H1 (cell line): ENCODE measurements around the gene APC2. TPM values are rescaled to one million over a fixed set of nuclear protein-coding genes. Genes with fewer than 3 reads are reported as not detected.
A peak's percentile ranks its signal among the peaks of the same experiment; 100 is the strongest.

ENCODE experiments used
- CTCF ChIA-PET: fragments of 300-600 bp; sonication (Branson Sonifier 250); formaldehyde crosslinking; loops from one replicate; lab custom pipeline; 2021; ENCODE audit not compliant: partially characterized antibody; lab: Charles Lee
- POLR2A ChIA-PET: fragments of 300-600 bp; sonication (Branson Sonifier 250); formaldehyde crosslinking; loops from one replicate; lab custom pipeline; 2021; ENCODE audit warnings: inconsistent platforms; ENCODE audit not compliant: partially characterized antibody; lab: Charles Lee
- DNase-seq, 2 experiments: peaks; one replicate each; pipeline versions ENCODE4 v3.0.0 to v3.0.0-alpha.2; 2010 to 2022; ENCODE audit warnings: low spot score in 2 of 2, low read depth in 1 of 2, mixed read lengths in 1 of 2
- FAIRE-seq: peaks from 2 replicates; lab custom pipeline; 2011; peaks lifted over from hg19 to GRCh38; lab: Jason Lieb, UNC
- H2AFZ ChIP-seq: 2 replicates; pipeline ENCODE4 v1.8.1; 2012; ENCODE audit warnings: low read length, inconsistent platforms
- H2AK5ac ChIP-seq: 2 replicates; pipeline ENCODE4 v1.6.1; 2013; ENCODE audit warnings: low read depth, low read length
- H2BK120ac ChIP-seq: replicated peaks from 2 replicates; pipeline ENCODE3; 2013; ENCODE audit warnings: low read depth, low read length, inconsistent platforms
- H2BK12ac ChIP-seq: 2 replicates; pipeline ENCODE4 v1.6.1; 2013; ENCODE audit warnings: low read depth, low read length
- H2BK15ac ChIP-seq: 2 replicates; pipeline ENCODE4 v1.6.1; 2013; ENCODE audit warnings: low read length
- H2BK20ac ChIP-seq: 2 replicates; pipeline ENCODE4 v1.6.1; 2013; ENCODE audit warnings: low read length
- H2BK5ac ChIP-seq: 2 replicates; pipeline ENCODE4 v1.6.1; 2013; ENCODE audit warnings: low read depth, low read length
- H3K14ac ChIP-seq: 2 replicates; pipeline ENCODE4 v1.6.1; 2013; ENCODE audit warnings: inconsistent platforms; ENCODE audit not compliant: insufficient read length
- H3K18ac ChIP-seq: 2 replicates; pipeline ENCODE4 v1.6.1; 2013; ENCODE audit warnings: low read length; ENCODE audit errors: extremely low read depth
- H3K23ac ChIP-seq: 2 replicates; pipeline ENCODE4 v1.6.1; 2013; ENCODE audit warnings: inconsistent platforms; ENCODE audit not compliant: insufficient read length
- H3K23me2 ChIP-seq: 2 replicates; pipeline ENCODE4 v1.6.1; 2013; ENCODE audit warnings: low read depth, low read length
- H3K27ac ChIP-seq: 2 replicates; pipeline ENCODE4 v1.6.1; 2011; ENCODE audit warnings: low read depth, low read length, inconsistent platforms
- H3K27me3 ChIP-seq, 4 experiments: replicated peaks in 1 of 4; 1 replicate in 1 of 4; 2 replicates in 3 of 4; pipeline versions ENCODE4 v1.6.1 to v1.8.1; 2011 to 2013; ENCODE audit warnings: low read length in 3 of 4, mild to moderate bottlenecking in 3 of 4, inconsistent platforms in 2 of 4, mixed read lengths in 2 of 4, moderate library complexity in 1 of 4; ENCODE audit not compliant: control insufficient read depth in 3 of 4, insufficient read depth in 3 of 4; ENCODE audit errors: extremely low read depth in 1 of 4
- H3K36me3 ChIP-seq, 4 experiments: 2 replicates each; pipeline versions ENCODE4 v1.6.1 to v1.8.1; 2011 to 2013; ENCODE audit warnings: mild to moderate bottlenecking in 4 of 4, low read length in 3 of 4, moderate library complexity in 2 of 4, control low read depth in 1 of 4, inconsistent platforms in 1 of 4; ENCODE audit not compliant: insufficient read depth in 4 of 4, control insufficient read depth in 2 of 4
- H3K4ac ChIP-seq: replicated peaks from 2 replicates; pipeline ENCODE3; 2013; ENCODE audit warnings: low read length, low read depth, mixed read lengths, inconsistent platforms; ENCODE audit not compliant: insufficient read length
- H3K4me1 ChIP-seq, 4 experiments: replicated peaks in 1 of 4; 1 replicate in 1 of 4; 2 replicates in 3 of 4; pipeline versions ENCODE4 v1.6.1 to v1.8.1; 2011 to 2013; ENCODE audit warnings: low read length in 3 of 4, inconsistent platforms in 2 of 4, mixed read lengths in 1 of 4; ENCODE audit not compliant: insufficient read depth in 4 of 4, control insufficient read depth in 3 of 4
- H3K4me2 ChIP-seq, 2 experiments: 2 replicates each; pipeline versions ENCODE4 v1.6.1 to v1.8.1; 2011 to 2013; ENCODE audit warnings: low read depth in 2 of 2, low read length in 2 of 2, control low read depth in 1 of 2, inconsistent platforms in 1 of 2, mild to moderate bottlenecking in 1 of 2; ENCODE audit not compliant: insufficient read depth in 1 of 2
- H3K4me3 ChIP-seq, 4 experiments: fragments of 200-600, 300-600 bp in 1 of 4; sonication (generic), shearing (Covaris generic), sonication (Bioruptor Twin) in 1 of 4; 2 replicates each; pipeline versions ENCODE4 v1.5.1 to v1.8.1; 2011 to 2016; ENCODE audit warnings: low read length in 4 of 4, low read depth in 3 of 4, control low read depth in 2 of 4, inconsistent platforms in 2 of 4, mild to moderate bottlenecking in 2 of 4, mixed read lengths in 1 of 4, moderate library complexity in 1 of 4; ENCODE audit not compliant: insufficient read depth in 2 of 4; ENCODE audit errors: extremely low read depth in 1 of 4
- H3K56ac ChIP-seq: replicated peaks from 2 replicates; pipeline ENCODE3; 2013; ENCODE audit warnings: low read depth, mild to moderate bottlenecking, mixed read lengths, low read length, inconsistent platforms; ENCODE audit not compliant: insufficient read length
- H3K79me1 ChIP-seq: 2 replicates; pipeline ENCODE4 v1.6.1; 2013; ENCODE audit warnings: low read depth, low read length, control low read depth
- H3K79me2 ChIP-seq, 2 experiments: 2 replicates each; pipeline versions ENCODE4 v1.6.1 to v1.8.1; 2012 to 2013; ENCODE audit warnings: low read length in 2 of 2, mild to moderate bottlenecking in 2 of 2, inconsistent platforms in 1 of 2; ENCODE audit not compliant: insufficient read depth in 2 of 2, control insufficient read depth in 1 of 2
- H3K9ac ChIP-seq, 4 experiments: replicated peaks in 1 of 4; 1 replicate in 1 of 4; 2 replicates in 3 of 4; pipeline versions ENCODE4 v1.6.1 to v1.8.1; 2011 to 2013; ENCODE audit warnings: low read depth in 3 of 4, low read length in 3 of 4, control low read depth in 2 of 4, mild to moderate bottlenecking in 2 of 4, moderate library complexity in 2 of 4, inconsistent platforms in 1 of 4; ENCODE audit errors: extremely low read depth in 1 of 4
- H3K9me3 ChIP-seq, 2 experiments: 2 replicates each; pipeline versions ENCODE4 v1.6.1 to v1.8.1; 2012 to 2013; ENCODE audit warnings: mild to moderate bottlenecking in 2 of 2, moderate library complexity in 2 of 2, control low read depth in 1 of 2, inconsistent platforms in 1 of 2, low read depth in 1 of 2, low read length in 1 of 2, mixed read lengths in 1 of 2; ENCODE audit not compliant: insufficient read depth in 2 of 2
- H4K20me1 ChIP-seq, 2 experiments: replicated peaks in 1 of 2; 2 replicates each; pipeline versions ENCODE3 to v1.8.1; 2011 to 2013; ENCODE audit warnings: inconsistent platforms in 2 of 2, low read length in 2 of 2, mild to moderate bottlenecking in 1 of 2; ENCODE audit not compliant: insufficient read depth in 2 of 2, control insufficient read depth in 1 of 2
- H4K5ac ChIP-seq: 2 replicates; pipeline ENCODE4 v1.6.1; 2013; ENCODE audit warnings: low read length, low read depth, mixed read lengths, inconsistent platforms; ENCODE audit not compliant: insufficient read length
- H4K8ac ChIP-seq: 2 replicates; pipeline ENCODE4 v1.8.0; 2013; ENCODE audit warnings: mild to moderate bottlenecking, moderate library complexity, low read length, inconsistent platforms; ENCODE audit not compliant: insufficient read depth; ENCODE audit errors: extremely low read depth
- H4K91ac ChIP-seq: replicated peaks from 2 replicates; pipeline ENCODE3; 2013; ENCODE audit warnings: low read length, mixed read lengths, inconsistent platforms; ENCODE audit not compliant: insufficient read length
- HDAC2 ChIP-seq, 2 experiments: fragments of 300-600 bp in 1 of 2; sonication (generic) in 1 of 2; IDR thresholded peaks; 2 replicates each; pipeline ENCODE4 v1.6.1; 2011 to 2012; ENCODE audit warnings: low read depth in 2 of 2, low read length in 2 of 2, mild to moderate bottlenecking in 2 of 2, moderate library complexity in 2 of 2, borderline replicate concordance in 1 of 2, inconsistent platforms in 1 of 2
- HDAC6 ChIP-seq: IDR thresholded peaks from one replicate; pipeline ENCODE4 v1.7.1; 2012; ENCODE audit warnings: low read depth, mild to moderate bottlenecking, inconsistent platforms, low read length, moderate library complexity
- KDM1A ChIP-seq: fragments of 200-600, 300-600 bp; sonication (generic); IDR thresholded peaks from 2 replicates; pipeline ENCODE4 v1.7.1; 2016; ENCODE audit warnings: mild to moderate bottlenecking, low read length, borderline replicate concordance
- TBP ChIP-seq: IDR thresholded peaks from 2 replicates; pipeline ENCODE4 v1.6.1; 2011; ENCODE audit warnings: low read depth, low read length, improper control_type of control experiment
- WGBS, 2 experiments: shearing (Covaris generic) in 1 of 2; methylation state at CpG; one replicate each; pipeline versions ENCODE4 v1.1.6 to v1.1.7; 2013 to 2015; ENCODE audit warnings: low lambda C conversion rate in 2 of 2, mixed read lengths in 2 of 2, inconsistent platforms in 1 of 2, low coverage in 1 of 2, missing lambda C conversion rate in 1 of 2; ENCODE audit not compliant: insufficient replicate concordance in 2 of 2, insufficient coverage in 1 of 2, insufficient read length in 1 of 2; ENCODE audit errors: extremely low coverage in 1 of 2, missing lambda C conversion rate in 1 of 2; 5-methylcytosine and 5-hydroxymethylcytosine counted together
- polyA plus RNA-seq, 7 experiments: library from polyadenylated mRNA; depleted of rRNA in 3 of 7; stranded (reverse) in 5 of 7; unstranded in 2 of 7; fragments of >200 nt in 5 of 7; fragments of 200-250 nt in 2 of 7; gene quantifications; 1 replicate in 5 of 7; 2 replicates in 1 of 7; 4 replicates in 1 of 7; pipeline versions ENCODE4 v1.2.1 to v1.2.3, GENCODE V29; 2011 to 2013; ENCODE audit warnings: missing spikeins in 2 of 7, mixed read lengths in 2 of 7
- total RNA-seq: library from RNA; stranded (reverse); fragmentation: NEBNext Ultra II Directional; extraction: Animal tissue kit (Norgen Biotek cat#: 25700); gene quantifications from 2 replicates; pipeline ENCODE4 v1.2.1, GENCODE V29; 2021

Gene APC2
- total and polyA plus RNA-seq, 2 of the 8 experiments (the other 6 are each of a cell fraction or from before 2014, with no cell fraction given) = 1.3 to 4.1 TPM

GRCh38 chr19:1400281-1401137 is 49.4 kb upstream of the APC2 start:
- POLR2A ChIA-PET = interaction anchor here (1.0 kb wide), 2 partner anchors 11 to 27 kb away, joined by 3 read pairs; no protein-coding TSS in a partner anchor
- H2BK12ac ChIP-seq = peak overlapping the region; percentile 17; the same call in 1 of the 2 replicates
- CTCF ChIA-PET = no interaction called here
- H4K5ac ChIP-seq = peak overlapping the region; percentile 19
- peak overlapping the region; percentile 76 to 83 for H3K4me2 ChIP-seq
- H3K23ac ChIP-seq = no peak overlapping the region
- H4K8ac ChIP-seq = peak overlapping the region; percentile 51
- no peaks in the 10 kb centered on the region; the same call in 1 of the 2 replicates for H3K79me1 ChIP-seq
- H3K56ac ChIP-seq = no peak overlapping the region
- peaks cover 3% of the 10 kb centered on the region; the same call in 1 of the 2 replicates for H3K23me2 ChIP-seq
- no peak overlapping the region for H4K91ac ChIP-seq
- no peaks in the 10 kb centered on the region for H3K36me3 ChIP-seq
- no peak for DNase-seq
- H3K9ac ChIP-seq = no peak overlapping the region; a peak in 2 of 7 replicates
- peak; percentile 99 for TF ChIP-seq KDM1A
- TF ChIP-seq TBP = no peak
- TF ChIP-seq HDAC6 = no peak
- TF ChIP-seq HDAC2 (IDR thresholded peaks at IDR 0.05; ENCODE audit: borderline replicate concordance in 1 of 2, low read depth in 2 of 2, low read length in 2 of 2) = peak in 1 of 2 experiments; percentile 78; a peak in 1 of 4 replicates
- peaks cover 0 to 10% (median 5%) of the 10 kb centered on the region in 4 experiments; a peak in 5 of 7 replicates for H3K4me1 ChIP-seq
- H2AFZ ChIP-seq = no peak overlapping the region
- no peak overlapping the region; the same call in 1 of the 2 replicates for H3K18ac ChIP-seq
- no peak overlapping the region for H2BK5ac ChIP-seq
- H2BK15ac ChIP-seq = peak overlapping the region; percentile 72; the same call in 1 of the 2 replicates
- no peak overlapping the region for H3K27ac ChIP-seq
- peaks cover 0 to 2% (median 0%) of the 10 kb centered on the region in 4 experiments; a peak in 2 of 7 replicates for H3K27me3 ChIP-seq
- H3K14ac ChIP-seq = no peak overlapping the region
- H3K79me2 ChIP-seq = no peaks in the 10 kb centered on the region
- H4K20me1 ChIP-seq = peaks cover 0 to 2% of the 10 kb centered on the region in 2 experiments
- H3K9me3 ChIP-seq = no peaks in the 10 kb centered on the region
- no peak overlapping the region for H2BK20ac ChIP-seq
- 60% methylated on average over 33 of the region's 36 CpGs; no CpG with 5 or more reads in 1 of the 2 experiments for WGBS, 2 experiments
- no peak overlapping the region for H2AK5ac ChIP-seq
- H3K4ac ChIP-seq = no peak overlapping the region
- H2BK120ac ChIP-seq = no peak overlapping the region
- H3K4me3 ChIP-seq = peak overlapping the region; percentile 51 to 81 (median 62)
- no peak for FAIRE-seq
